ENCODE measurements around the gene ICAM3. TPM values are rescaled to one million over a fixed set of nuclear protein-coding genes. Genes with fewer than 3 reads are reported as not detected.
"Not testable (repeated sequence)": the region's sequence is repeated elsewhere in the genome, so short reads cannot be mapped to it uniquely, and the experiment has no call there.

ICAM3 gene
- polyA plus RNA-seq, 1 donor (not counting 4 experiments of a cell fraction or from before 2014, with no cell fraction given): 4.7 TPM

DNA sequence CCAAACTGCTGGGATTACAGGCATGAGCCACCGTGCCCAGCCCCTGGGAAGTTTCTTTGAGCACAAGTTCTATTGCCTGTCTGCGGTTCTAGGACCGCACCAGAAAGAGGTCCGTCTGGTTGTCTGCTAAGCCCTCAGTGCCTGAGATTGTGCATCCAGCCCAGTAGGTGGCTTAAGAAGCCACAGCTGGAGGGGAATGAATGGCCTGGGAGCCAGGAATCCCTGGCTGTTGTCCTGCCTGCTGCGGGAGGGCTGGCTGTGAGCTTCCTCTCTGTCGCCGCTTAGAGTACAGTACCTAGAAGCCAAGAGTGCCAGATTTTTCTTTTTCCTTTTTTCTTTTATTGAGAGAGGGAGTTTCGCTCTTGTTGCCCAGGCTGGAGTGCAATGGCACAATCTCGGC is 45.2 kb upstream of the ICAM3 start:
- H3K27ac ChIP-seq (ENCODE audit: control insufficient read depth, insufficient read depth, low read length): no peak overlapping the region
- peaks cover 8% of the 10 kb centered on the region for H3K79me2 ChIP-seq (ENCODE audit: control insufficient read depth, insufficient read depth, low read length)
- DNase-seq (ENCODE audit: low read depth, low spot score) (no peak), FAIRE-seq (no peak)
- H3K9ac ChIP-seq (ENCODE audit: control insufficient read depth, extremely low read depth, insufficient read depth, low read length): no peak overlapping the region
- H3K9me3 ChIP-seq (ENCODE audit: control insufficient read depth, low read depth, low read length): no peaks in the 10 kb centered on the region
- H4K20me1 ChIP-seq (ENCODE audit: control insufficient read depth, extremely low read depth, insufficient read depth, low read length): no peaks in the 10 kb centered on the region
- H3K9me1 ChIP-seq (ENCODE audit: control insufficient read depth, extremely low read depth, insufficient read depth, low read length): no peaks in the 10 kb centered on the region
- H3K4me3 ChIP-seq (ENCODE audit: control insufficient read depth in 2 of 3, extremely low read depth in 1 of 3, insufficient read depth in 2 of 3, low read depth in 1 of 3, low read length in 3 of 3): no peak overlapping the region
- H3K4me2 ChIP-seq (ENCODE audit: control insufficient read depth, extremely low read depth, insufficient read depth, low read depth, low read length): no peak overlapping the region
- dilution Hi-C loops (cut with MboI; ENCODE audit: extremely low pct_ligation_motif_present, low sequenced_read_pairs): no loop called here
- TF ChIP-seq, protein P1, sequence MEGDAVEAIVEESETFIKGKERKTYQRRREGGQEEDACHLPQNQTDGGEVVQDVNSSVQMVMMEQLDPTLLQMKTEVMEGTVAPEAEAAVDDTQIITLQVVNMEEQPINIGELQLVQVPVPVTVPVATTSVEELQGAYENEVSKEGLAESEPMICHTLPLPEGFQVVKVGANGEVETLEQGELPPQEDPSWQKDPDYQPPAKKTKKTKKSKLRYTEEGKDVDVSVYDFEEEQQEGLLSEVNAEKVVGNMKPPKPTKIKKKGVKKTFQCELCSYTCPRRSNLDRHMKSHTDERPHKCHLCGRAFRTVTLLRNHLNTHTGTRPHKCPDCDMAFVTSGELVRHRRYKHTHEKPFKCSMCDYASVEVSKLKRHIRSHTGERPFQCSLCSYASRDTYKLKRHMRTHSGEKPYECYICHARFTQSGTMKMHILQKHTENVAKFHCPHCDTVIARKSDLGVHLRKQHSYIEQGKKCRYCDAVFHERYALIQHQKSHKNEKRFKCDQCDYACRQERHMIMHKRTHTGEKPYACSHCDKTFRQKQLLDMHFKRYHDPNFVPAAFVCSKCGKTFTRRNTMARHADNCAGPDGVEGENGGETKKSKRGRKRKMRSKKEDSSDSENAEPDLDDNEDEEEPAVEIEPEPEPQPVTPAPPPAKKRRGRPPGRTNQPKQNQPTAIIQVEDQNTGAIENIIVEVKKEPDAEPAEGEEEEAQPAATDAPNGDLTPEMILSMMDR (optimal IDR thresholded peaks at IDR 0.05 in 1 of 3, IDR thresholded peaks at IDR 0.05 in 1 of 3, conservative IDR thresholded peaks at IDR 0.05 in 1 of 3; ENCODE audit: extremely low read depth in 1 of 3, insufficient read depth in 2 of 3, low read length in 3 of 3): no peak
- no peak for TF ChIP-seq EZH2 (IDR thresholded peaks at IDR 0.05; ENCODE audit: low read length)
- H3K4me1 ChIP-seq (ENCODE audit: control insufficient read depth, extremely low read depth, insufficient read depth, low read length): peaks cover 6% of the 10 kb centered on the region
- H3K36me3 ChIP-seq (ENCODE audit: control insufficient read depth in 2 of 2, extremely low read depth in 1 of 2, insufficient read depth in 2 of 2, low read length in 2 of 2): peaks cover 0 to 3% of the 10 kb centered on the region in 2 experiments
- no peaks in the 10 kb centered on the region for H3K27me3 ChIP-seq (ENCODE audit: control insufficient read depth, extremely low read depth, insufficient read depth, low read length)
- no peak overlapping the region for H2AFZ ChIP-seq (ENCODE audit: control insufficient read depth, low read length)

DNA sequence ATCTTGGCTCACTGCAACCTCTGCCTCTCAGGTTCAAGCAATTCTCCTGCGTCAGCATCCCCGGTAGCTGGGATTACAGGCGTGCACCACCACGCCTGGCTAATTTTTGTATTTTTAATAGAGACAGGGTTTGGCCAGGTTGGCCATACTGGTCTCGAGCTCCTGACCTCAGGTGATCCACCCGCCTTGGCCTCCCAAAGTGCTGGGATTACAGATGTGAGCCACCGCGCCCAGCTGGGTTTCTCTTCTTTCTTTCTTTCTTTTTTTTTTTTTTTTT is 43.7 kb upstream of the ICAM3 start:
- H3K9me3 ChIP-seq (ENCODE audit: control insufficient read depth, low read depth, low read length); H3K79me2 ChIP-seq (ENCODE audit: control insufficient read depth, insufficient read depth, low read length); H3K9me1 ChIP-seq (ENCODE audit: control insufficient read depth, extremely low read depth, insufficient read depth, low read length); H3K4me2 ChIP-seq (ENCODE audit: control insufficient read depth, extremely low read depth, insufficient read depth, low read depth, low read length); dilution Hi-C loops (cut with MboI; ENCODE audit: extremely low pct_ligation_motif_present, low sequenced_read_pairs); H3K27ac ChIP-seq (ENCODE audit: control insufficient read depth, insufficient read depth, low read length); H3K36me3 ChIP-seq (ENCODE audit: control insufficient read depth in 2 of 2, extremely low read depth in 1 of 2, insufficient read depth in 2 of 2, low read length in 2 of 2); H3K9ac ChIP-seq (ENCODE audit: control insufficient read depth, extremely low read depth, insufficient read depth, low read length); FAIRE-seq; H4K20me1 ChIP-seq (ENCODE audit: control insufficient read depth, extremely low read depth, insufficient read depth, low read length); H2AFZ ChIP-seq (ENCODE audit: control insufficient read depth, low read length); H3K4me3 ChIP-seq (ENCODE audit: control insufficient read depth in 2 of 3, extremely low read depth in 1 of 3, insufficient read depth in 2 of 3, low read depth in 1 of 3, low read length in 3 of 3); H3K4me1 ChIP-seq (ENCODE audit: control insufficient read depth, extremely low read depth, insufficient read depth, low read length); DNase-seq (ENCODE audit: low read depth, low spot score); H3K27me3 ChIP-seq (ENCODE audit: control insufficient read depth, extremely low read depth, insufficient read depth, low read length): not testable (repeated sequence)

DNA sequence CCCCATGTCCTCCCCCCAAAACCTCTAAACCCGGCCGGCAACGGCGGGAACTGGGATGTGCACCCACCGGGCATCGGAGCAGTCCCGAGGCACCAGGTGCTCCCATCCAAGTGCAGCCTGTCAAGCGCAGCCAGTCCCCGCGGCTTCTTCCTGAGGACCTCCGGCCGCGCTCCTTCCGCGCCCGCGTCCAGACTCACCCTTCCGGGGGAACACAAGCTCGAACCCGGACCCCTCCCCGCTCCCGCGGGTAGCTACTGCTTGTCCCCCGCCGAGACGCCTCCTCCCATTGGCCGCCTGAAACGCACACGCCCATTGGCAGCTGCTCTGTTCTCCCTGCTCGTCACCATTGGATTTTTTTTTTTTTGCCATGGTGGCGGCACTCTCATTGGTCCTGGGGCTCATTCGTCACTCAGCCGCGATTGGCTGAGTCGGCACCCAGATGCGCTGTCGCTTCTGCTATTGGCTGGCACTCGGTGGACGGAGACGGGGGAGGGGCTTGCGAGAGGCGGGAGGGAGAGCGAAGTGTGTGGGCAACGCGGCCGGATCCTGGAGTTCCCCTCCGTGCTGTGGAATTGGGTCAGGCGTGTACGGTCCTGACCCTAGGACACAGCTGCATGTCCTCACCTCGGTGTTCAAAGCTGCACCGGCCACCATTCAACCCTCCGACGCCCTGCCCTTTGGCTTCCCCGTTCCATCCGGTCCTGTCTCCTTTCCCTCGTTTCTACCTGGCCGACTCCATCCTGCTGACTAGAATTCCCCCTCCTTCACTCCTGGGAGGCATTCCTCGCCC is 41.1 kb upstream of the ICAM3 start, which contains the start of gene TYK2:
TSS of gene TYK2 (minus strand) at position 260 of the 790 bp plus-strand sequence. CDS start 2,166 bp downstream, outside the sequence.
- H3K9me3 ChIP-seq (ENCODE audit: control insufficient read depth, low read depth, low read length): no peaks in the 10 kb centered on the region
- H3K4me1 ChIP-seq (ENCODE audit: control insufficient read depth, extremely low read depth, insufficient read depth, low read length): peaks cover 8% of the 10 kb centered on the region
- H3K79me2 ChIP-seq (ENCODE audit: control insufficient read depth, insufficient read depth, low read length): peaks cover 10% of the 10 kb centered on the region
- no peaks in the 10 kb centered on the region for H4K20me1 ChIP-seq (ENCODE audit: control insufficient read depth, extremely low read depth, insufficient read depth, low read length)
- H3K9me1 ChIP-seq (ENCODE audit: control insufficient read depth, extremely low read depth, insufficient read depth, low read length): no peaks in the 10 kb centered on the region
- H3K36me3 ChIP-seq (ENCODE audit: control insufficient read depth in 2 of 2, extremely low read depth in 1 of 2, insufficient read depth in 2 of 2, low read length in 2 of 2): peaks cover 0 to 5% of the 10 kb centered on the region in 2 experiments
- peak within 1 kb of the TSS; percentile 96 to 100 (median 98) for H3K4me3 ChIP-seq (ENCODE audit: control insufficient read depth in 2 of 3, extremely low read depth in 1 of 3, insufficient read depth in 2 of 3, low read depth in 1 of 3, low read length in 3 of 3)
- peak; percentile 92 for FAIRE-seq
- peak; percentile 96 for DNase-seq (ENCODE audit: low read depth, low spot score)
- TF ChIP-seq, protein P1 (optimal IDR thresholded peaks at IDR 0.05 in 1 of 3, IDR thresholded peaks at IDR 0.05 in 1 of 3, conservative IDR thresholded peaks at IDR 0.05 in 1 of 3; ENCODE audit: extremely low read depth in 1 of 3, insufficient read depth in 2 of 3, low read length in 3 of 3): no peak
- no peak for TF ChIP-seq EZH2 (IDR thresholded peaks at IDR 0.05; ENCODE audit: low read length)
- H3K27me3 ChIP-seq (ENCODE audit: control insufficient read depth, extremely low read depth, insufficient read depth, low read length): no peaks in the 10 kb centered on the region
- dilution Hi-C loops (cut with MboI; ENCODE audit: extremely low pct_ligation_motif_present, low sequenced_read_pairs): no loop called here
- H3K9ac ChIP-seq (ENCODE audit: control insufficient read depth, extremely low read depth, insufficient read depth, low read length): peak within 1 kb of the TSS; percentile 88
- peak within 1 kb of the TSS; percentile 96 for H2AFZ ChIP-seq (ENCODE audit: control insufficient read depth, low read length)
- H3K27ac ChIP-seq (ENCODE audit: control insufficient read depth, insufficient read depth, low read length): peak within 1 kb of the TSS; percentile 76
- H3K4me2 ChIP-seq (ENCODE audit: control insufficient read depth, extremely low read depth, insufficient read depth, low read depth, low read length): peak within 1 kb of the TSS; percentile 92

Measured in keratinocyte (primary cell).